ENCODE results near the gene CLNK. TPM values are rescaled to one million over a fixed set of nuclear protein-coding genes. Genes with fewer than 3 reads are reported as not detected.

CLNK gene
- total RNA-seq, 4 donors from 2014 or later: 0.17 TPM; not detected in 3

DNA sequence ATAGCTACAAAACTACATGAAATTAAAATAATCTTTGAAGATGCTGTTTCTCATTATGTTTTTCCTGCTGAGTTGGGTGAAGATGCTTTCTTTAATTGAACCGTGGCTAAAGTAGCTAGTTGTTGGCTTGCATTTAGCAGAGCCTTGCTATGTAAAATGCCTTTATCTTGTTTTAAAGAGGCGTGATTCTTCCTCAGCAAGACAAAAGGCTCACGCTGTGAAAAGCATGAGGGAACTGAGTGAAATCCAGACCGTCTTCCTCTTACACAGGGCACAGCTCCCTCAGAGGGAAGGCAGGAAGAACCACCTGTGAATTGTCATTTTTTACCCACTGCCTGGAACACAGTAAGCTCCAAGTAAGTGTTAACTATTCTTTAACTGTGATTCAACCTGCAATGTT lies 188.4 kb downstream of the CLNK start:
- TF ChIP-seq, protein P1, sequence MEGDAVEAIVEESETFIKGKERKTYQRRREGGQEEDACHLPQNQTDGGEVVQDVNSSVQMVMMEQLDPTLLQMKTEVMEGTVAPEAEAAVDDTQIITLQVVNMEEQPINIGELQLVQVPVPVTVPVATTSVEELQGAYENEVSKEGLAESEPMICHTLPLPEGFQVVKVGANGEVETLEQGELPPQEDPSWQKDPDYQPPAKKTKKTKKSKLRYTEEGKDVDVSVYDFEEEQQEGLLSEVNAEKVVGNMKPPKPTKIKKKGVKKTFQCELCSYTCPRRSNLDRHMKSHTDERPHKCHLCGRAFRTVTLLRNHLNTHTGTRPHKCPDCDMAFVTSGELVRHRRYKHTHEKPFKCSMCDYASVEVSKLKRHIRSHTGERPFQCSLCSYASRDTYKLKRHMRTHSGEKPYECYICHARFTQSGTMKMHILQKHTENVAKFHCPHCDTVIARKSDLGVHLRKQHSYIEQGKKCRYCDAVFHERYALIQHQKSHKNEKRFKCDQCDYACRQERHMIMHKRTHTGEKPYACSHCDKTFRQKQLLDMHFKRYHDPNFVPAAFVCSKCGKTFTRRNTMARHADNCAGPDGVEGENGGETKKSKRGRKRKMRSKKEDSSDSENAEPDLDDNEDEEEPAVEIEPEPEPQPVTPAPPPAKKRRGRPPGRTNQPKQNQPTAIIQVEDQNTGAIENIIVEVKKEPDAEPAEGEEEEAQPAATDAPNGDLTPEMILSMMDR (IDR thresholded peaks at IDR 0.05; ENCODE audit: low read depth): no peak

DNA sequence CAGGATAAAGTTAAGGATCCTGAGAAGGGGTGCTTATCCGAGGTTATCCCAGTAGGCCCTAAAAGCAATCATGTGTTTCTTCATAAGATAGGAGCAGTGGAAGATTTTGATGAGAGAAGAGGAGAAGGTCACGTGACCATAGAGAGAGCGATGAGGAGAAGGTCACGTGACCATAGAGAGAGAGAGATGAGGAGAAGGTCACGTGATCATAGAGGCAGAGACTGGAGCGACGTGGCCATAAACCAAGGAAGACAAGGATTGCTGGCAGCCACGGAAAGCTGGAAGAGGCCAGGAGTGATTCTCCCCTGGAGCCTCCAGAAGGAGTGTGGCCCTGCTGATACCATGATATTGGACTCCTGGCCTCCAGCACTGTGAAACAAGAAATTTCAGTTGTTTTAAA lies 188.9 kb downstream of the CLNK start:
- TF ChIP-seq, protein P1 (IDR thresholded peaks at IDR 0.05; ENCODE audit: low read depth): no peak

DNA sequence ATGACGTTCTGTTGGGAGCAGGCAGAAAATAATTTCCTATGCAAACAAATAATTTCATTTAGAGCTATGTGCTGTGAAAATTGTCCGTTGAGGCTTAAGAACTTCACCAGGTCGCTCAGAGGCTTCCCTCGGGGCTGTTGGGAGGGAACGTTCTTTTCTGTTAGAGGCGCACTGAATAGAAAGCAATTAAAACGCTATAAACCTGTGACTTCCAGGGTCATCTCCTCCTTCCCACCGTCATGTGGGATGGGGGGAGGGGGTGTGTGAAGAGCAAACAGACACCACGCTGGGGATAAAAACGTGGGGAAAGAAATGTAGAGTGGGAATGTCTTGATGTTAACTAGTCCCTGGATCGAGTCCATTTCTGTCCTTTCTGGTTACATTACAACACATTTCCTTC lies 192.1 kb downstream of the CLNK start:
- TF ChIP-seq, protein P1 (IDR thresholded peaks at IDR 0.05; ENCODE audit: low read depth): no peak

DNA sequence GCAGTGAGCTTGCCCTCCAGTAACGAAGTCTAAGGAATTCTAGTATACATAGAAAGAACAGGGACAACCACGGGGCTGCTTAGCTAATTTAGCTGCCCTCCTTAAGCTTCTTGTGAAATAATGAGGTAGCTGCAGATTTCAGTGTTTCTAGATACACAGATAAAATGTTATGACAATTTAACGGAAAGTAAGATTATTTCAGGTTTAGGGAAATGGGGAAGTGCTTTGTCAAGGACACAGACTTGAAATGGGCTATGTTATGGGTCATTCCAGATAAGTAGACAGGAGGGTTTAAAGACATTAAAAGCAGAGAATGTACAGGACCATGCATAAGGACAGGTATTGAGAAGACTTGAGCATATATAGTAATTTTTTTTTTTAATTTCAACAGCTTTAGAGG lies 193.2 kb downstream of the CLNK start:
- TF ChIP-seq, protein P1 (IDR thresholded peaks at IDR 0.05; ENCODE audit: low read depth): no peak

DNA sequence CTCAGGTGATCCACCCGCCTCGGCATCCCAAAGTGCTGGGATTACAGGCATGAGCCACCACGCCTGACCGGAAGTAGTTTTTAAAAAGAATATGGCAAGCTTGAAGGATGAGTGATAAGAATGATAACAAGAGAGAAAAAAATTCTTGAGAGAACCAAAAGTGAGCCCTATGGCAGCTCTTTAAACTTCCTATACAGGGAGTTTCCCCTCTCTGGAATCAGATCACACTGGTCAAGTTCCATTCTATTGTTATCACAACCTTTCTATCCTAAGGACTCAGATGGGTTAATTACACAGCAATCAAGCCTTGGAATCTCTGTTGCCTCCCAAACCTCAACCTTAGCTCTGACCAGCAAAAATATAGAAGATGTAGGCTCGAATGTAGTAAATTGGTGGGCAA lies 193.6 kb downstream of the CLNK start:
- TF ChIP-seq, protein P1 (IDR thresholded peaks at IDR 0.05; ENCODE audit: low read depth): no peak

DNA sequence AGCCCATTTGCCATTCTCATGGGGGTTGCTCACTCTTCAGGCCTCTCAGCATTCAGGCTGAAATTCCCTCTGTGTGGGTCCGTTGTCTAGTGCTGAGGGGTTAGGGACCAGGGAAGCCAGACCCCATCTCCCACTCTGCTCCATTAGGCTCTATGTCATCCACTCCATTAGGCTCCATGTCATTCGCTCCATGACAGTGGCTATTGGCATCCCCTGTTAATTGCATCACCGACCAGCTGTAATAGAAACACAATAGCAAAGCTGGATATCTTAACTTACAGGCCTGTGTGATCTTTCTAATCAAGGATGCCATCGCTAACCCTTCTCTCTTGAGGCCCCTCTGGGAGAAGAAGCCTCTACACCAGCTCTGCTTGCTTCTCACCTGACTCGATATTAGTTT lies 201.7 kb downstream of the CLNK start:
- TF ChIP-seq, protein P1 (IDR thresholded peaks at IDR 0.05; ENCODE audit: low read depth): no peak

DNA sequence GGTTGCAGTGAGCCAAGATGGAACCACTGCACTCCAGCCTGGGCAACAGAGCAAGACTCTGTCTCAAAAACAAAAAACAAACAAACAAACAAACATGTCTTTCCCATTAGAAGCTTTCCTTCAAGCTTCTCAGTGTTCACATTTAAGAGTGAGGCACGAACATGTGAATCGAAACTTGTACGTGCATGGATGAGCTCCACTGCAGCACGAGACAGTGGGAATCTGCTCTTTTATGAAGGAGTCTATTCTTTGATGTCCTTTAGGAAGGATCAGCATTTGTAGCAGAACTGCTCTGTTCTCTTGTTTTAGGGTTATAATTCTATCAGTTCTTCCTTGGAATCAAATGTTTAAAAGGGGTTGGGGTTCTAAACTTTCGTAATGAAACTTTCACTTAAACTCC lies 204.0 kb downstream of the CLNK start:
- TF ChIP-seq, protein P1 (IDR thresholded peaks at IDR 0.05; ENCODE audit: low read depth): no peak
